Central memory CD8-positive, alpha-beta T cell (primary cell): Measurements from ENCODE around the gene TRAK1.

Experiments used
- ATAC-seq: fragments of 150-1000 bp; cut with Tn5 transposase; replicated peaks from 2 replicates; pipeline ENCODE4 v1.10.0; 2022; ENCODE audit warnings: mild to moderate bottlenecking, moderate FRiP score, moderate number of reproducible peaks; ENCODE audit not compliant: poor library complexity, severe bottlenecking; ENCODE audit errors: extremely low read depth
- DNase-seq, 2 donors: peaks; one replicate each; pipeline ENCODE4 v3.0.0; 2021; ENCODE audit warnings: low spot score in 2 of 2
- H3K27ac Mint-ChIP-seq: one replicate; pipeline ENCODE4 v1.8.0; 2022; ENCODE audit warnings: low read depth, mild to moderate bottlenecking, moderate library complexity, mixed read lengths
- H3K27me3 Mint-ChIP-seq: one replicate; pipeline ENCODE4 v1.8.0; 2022; ENCODE audit warnings: mixed read lengths
- H3K36me3 Mint-ChIP-seq: one replicate; pipeline ENCODE4 v1.8.0; 2022; ENCODE audit warnings: mild to moderate bottlenecking, moderate library complexity, mixed read lengths; ENCODE audit not compliant: insufficient read depth
- H3K4me1 Mint-ChIP-seq: one replicate; pipeline ENCODE4 v1.8.0; 2022; ENCODE audit warnings: mixed read lengths
- H3K4me3 Mint-ChIP-seq: one replicate; pipeline ENCODE4 v1.8.0; 2022; ENCODE audit warnings: mild to moderate bottlenecking, moderate library complexity, mixed read lengths
- H3K9me3 Mint-ChIP-seq: one replicate; pipeline ENCODE4 v1.8.0; 2022; ENCODE audit warnings: mixed read lengths

The TRAK1 gene

GRCh38 chr3:42175386-42176240, 84.5 kb downstream of the TRAK1 start:
- no peak for ATAC-seq
- peaks cover 29% of the 10 kb centered on the region for H3K4me1 Mint-ChIP-seq
- no peaks in the 10 kb centered on the region for H3K27me3 Mint-ChIP-seq
- DNase-seq = no peak
- H3K36me3 Mint-ChIP-seq = peaks cover 6% of the 10 kb centered on the region
- H3K9me3 Mint-ChIP-seq = no peaks in the 10 kb centered on the region
- H3K4me3 Mint-ChIP-seq = no peak overlapping the region
- H3K27ac Mint-ChIP-seq = no peak overlapping the region

GRCh38 chr3:42176242-42177034, 85.3 kb downstream of the TRAK1 start:
- Mint-ChIP-seq H3K27me3 (no peaks in the 10 kb centered on the region), H3K4me3 (no peak overlapping the region), H3K9me3 (no peaks in the 10 kb centered on the region), H3K4me1 (peaks cover 23% of the 10 kb centered on the region), H3K36me3 (peaks cover 6% of the 10 kb centered on the region), H3K27ac (no peak overlapping the region)
- ATAC-seq (no peak), DNase-seq (no peak)

DNA sequence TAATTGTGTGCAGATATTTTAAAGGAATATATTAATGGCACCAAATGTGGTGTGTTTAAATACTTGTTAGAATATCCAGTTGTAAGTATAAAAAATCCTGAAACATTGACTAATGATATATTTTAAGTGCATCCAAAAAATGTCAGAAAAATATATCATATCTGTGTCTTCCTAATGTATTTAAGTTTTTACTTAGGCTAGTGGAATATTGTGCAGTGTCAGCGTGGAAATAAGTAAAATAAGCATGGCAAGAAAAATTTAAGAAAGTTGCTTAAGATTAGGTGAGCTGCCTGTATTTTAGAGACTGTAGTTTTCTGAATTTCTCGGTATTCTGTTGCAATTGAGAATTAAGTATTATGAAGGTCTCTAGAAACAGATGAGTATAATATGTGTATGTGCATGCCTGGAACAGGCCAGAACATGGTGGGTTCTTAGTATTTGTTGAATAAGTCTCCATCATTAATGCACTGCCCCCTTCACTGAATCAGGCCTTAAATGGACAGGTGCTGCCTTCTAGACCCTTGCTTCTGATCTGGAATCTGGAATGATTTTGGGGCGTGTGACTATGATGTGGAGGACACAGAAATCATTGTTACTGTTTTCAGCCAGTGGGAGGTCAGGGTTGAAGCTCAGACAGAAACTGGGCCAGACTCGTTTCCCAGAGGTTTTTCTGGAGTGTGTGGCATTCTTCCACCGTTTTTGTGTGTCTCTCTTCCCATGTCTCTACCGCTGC, 86.1 kb downstream of the TRAK1 start:
- Mint-ChIP-seq H3K9me3 (no peaks in the 10 kb centered on the region), H3K4me3 (no peak overlapping the region), H3K27me3 (no peaks in the 10 kb centered on the region), H3K27ac (no peak overlapping the region), H3K36me3 (peaks cover 6% of the 10 kb centered on the region), H3K4me1 (peaks cover 15% of the 10 kb centered on the region)
- DNase-seq (no peak), ATAC-seq (no peak)

DNA sequence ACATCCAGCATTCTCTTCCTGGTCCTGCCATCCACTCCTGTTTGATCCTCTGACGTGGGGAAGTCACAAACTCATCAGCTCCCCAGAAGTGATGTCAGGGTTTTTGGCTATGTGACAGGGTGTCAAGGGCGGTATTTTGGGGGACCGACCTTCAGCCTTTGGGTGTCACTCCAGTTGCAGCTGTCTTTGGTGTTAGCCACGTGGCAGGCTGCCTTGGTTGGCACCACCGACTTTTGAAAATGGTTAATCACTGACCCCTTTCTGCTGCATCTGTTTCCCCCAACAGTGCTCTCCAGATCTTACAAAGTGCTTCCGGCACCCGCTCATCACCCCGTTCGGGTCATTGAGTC, 86.6 kb downstream of the TRAK1 start:
- H3K4me3 Mint-ChIP-seq = no peak overlapping the region
- H3K27ac Mint-ChIP-seq = no peak overlapping the region
- ATAC-seq = no peak

DNA sequence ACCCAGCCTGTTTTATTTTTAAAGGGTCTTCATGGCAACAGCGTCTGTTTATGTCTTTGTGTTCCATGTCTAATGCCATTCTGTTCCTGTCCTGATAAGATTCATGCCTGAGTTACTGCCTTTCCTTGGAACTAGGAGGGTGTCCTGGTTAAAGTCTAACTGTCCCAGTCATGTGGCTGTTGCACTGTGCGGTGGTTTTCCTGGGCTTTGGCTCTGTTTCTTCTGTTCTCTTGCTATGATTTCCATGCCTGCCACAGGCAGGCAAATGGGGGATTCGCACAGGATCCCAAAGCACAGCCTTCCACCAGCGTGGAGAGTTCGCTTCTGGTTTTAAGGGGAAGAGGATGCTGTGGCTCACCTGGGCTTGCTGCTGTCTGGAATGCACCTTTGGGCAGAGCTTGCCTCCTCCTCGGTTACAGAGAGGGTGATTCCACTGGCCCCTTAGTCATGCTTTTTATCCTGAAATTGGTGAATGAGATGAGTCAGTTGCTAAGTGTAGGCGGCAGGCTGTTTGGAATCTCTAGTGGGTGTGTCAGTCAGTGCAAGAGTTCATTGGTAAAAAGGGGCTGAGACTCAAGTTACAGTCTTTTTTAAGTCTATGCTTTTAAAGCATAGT, 88.1 kb downstream of the TRAK1 start:
- no peak for ATAC-seq
- H3K27me3 Mint-ChIP-seq = no peaks in the 10 kb centered on the region

More for the DNA sequence above, 86.6 kb downstream of the TRAK1 start:
- no peaks in the 10 kb centered on the region for H3K27me3 Mint-ChIP-seq
- no peak for DNase-seq
- no peaks in the 10 kb centered on the region for H3K9me3 Mint-ChIP-seq
- peaks cover 10% of the 10 kb centered on the region for H3K4me1 Mint-ChIP-seq
- H3K36me3 Mint-ChIP-seq = peaks cover 6% of the 10 kb centered on the region

DNA sequence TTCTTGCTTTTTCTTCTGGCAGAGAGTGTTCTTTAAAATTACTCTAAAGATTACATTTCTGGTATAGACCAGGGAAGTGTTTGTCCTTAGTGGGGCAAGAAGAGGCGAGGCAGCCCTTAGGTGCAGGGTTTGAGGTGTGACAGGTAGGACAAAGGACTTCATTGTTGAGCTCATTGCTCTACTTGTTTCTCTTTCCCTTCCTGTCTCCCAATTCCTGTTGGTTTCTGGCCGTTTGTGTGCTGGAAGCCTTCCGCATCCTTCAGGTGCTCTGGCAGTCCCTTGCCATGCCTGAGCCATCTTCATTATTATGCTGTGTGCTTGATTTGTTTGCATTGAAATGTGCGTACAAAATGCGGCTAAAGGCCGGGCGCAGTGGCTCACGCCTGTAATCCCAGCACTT, 89.7 kb downstream of the TRAK1 start:
- H3K36me3 Mint-ChIP-seq = peaks cover 8% of the 10 kb centered on the region

More for the DNA sequence above, 88.1 kb downstream of the TRAK1 start:
- DNase-seq = no peak
- Mint-ChIP-seq H3K27ac (peak overlapping the region; percentile 55), H3K9me3 (no peaks in the 10 kb centered on the region), H3K4me1 (no peaks in the 10 kb centered on the region), H3K36me3 (peaks cover 6% of the 10 kb centered on the region), H3K4me3 (no peak overlapping the region)

GRCh38 chr3:42182555-42182954, 91.4 kb downstream of the TRAK1 start:
- ATAC-seq = no peak
- Mint-ChIP-seq H3K4me1 (peaks cover 1% of the 10 kb centered on the region), H3K9me3 (no peaks in the 10 kb centered on the region), H3K27ac (no peak overlapping the region), H3K36me3 (peaks cover 8% of the 10 kb centered on the region), H3K4me3 (no peak overlapping the region), H3K27me3 (no peaks in the 10 kb centered on the region)
- DNase-seq = no peak

More for the DNA sequence above, 89.7 kb downstream of the TRAK1 start:
- Mint-ChIP-seq H3K27ac (peak overlapping the region; percentile 41), H3K27me3 (no peaks in the 10 kb centered on the region), H3K4me3 (no peak overlapping the region), H3K9me3 (no peaks in the 10 kb centered on the region), H3K4me1 (no peaks in the 10 kb centered on the region)
- no peak for DNase-seq
- ATAC-seq = no peak

GRCh38 chr3:42183991-42184632, 93.0 kb downstream of the TRAK1 start:
- no peak overlapping the region for H3K4me3 Mint-ChIP-seq
- no peaks in the 10 kb centered on the region for H3K27me3 Mint-ChIP-seq
- H3K27ac Mint-ChIP-seq = no peak overlapping the region
- peaks cover 5% of the 10 kb centered on the region for H3K36me3 Mint-ChIP-seq
- no peak for DNase-seq
- no peaks in the 10 kb centered on the region for H3K9me3 Mint-ChIP-seq
- H3K4me1 Mint-ChIP-seq = peaks cover 8% of the 10 kb centered on the region
- no peak for ATAC-seq

DNA sequence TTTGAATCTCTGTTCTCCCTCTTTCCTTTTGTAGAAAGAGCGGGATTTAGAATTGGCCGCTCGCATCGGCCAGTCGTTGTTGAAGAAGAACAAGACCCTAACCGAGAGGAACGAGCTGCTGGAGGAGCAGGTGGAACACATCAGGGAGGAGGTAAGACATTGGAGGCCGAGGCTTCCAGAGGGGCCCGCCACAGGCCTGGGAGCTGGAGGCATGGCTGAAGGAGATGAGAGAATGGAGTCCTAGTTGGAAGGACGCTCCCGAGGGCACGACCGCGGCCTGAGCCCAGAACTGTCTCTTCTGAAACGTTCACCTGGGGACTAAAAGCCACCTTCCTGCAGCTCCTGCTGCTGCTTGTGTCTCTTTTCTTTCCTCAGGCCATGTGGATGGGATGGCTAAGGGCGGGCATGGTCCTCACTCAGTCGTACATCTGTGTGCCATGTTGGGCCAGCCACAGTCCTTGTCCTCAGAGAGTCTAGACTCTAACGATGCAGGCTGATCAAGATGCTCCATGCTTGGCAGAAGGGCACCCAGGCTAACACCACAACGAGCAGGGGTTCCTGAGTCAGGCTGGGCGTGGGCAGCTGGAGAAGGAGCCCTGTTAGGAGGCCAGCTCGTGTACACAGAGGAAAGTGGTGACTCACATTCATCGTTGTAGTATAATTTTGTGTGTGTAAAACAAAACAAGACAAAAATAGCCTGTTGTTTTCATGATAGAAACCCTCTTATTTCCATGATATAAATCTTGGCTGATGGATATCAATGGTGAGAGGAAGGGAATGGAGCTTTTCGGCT, 93.7 kb downstream of the TRAK1 start:
- Mint-ChIP-seq H3K4me1 (peaks cover 8% of the 10 kb centered on the region), H3K9me3 (no peaks in the 10 kb centered on the region), H3K36me3 (peaks cover 5% of the 10 kb centered on the region), H3K27ac (peak overlapping the region; percentile 3), H3K4me3 (no peak overlapping the region), H3K27me3 (no peaks in the 10 kb centered on the region)
- no peak for ATAC-seq
- DNase-seq = no peak

DNA sequence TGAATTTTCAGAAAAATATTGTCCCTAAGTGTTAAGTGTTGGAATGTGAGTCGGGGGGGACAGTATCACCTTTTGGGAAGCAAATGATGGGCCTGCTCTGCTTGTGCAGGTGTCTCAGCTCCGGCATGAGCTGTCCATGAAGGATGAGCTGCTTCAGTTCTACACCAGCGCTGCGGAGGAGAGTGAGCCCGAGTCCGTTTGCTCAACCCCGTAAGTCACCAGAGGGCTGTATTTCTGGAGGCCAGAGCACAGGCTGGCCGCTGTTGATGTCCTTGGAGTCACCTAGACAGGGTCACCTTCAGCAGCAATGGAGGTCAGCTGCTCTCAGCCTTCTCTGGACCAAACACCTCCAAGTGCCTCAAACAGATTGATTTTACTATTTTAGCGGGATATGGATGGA, 96.8 kb downstream of the TRAK1 start:
- H3K36me3 Mint-ChIP-seq = peaks cover 4% of the 10 kb centered on the region
- peak overlapping the region; percentile 69 for H3K27ac Mint-ChIP-seq
- no peak overlapping the region for H3K4me3 Mint-ChIP-seq
- no peak for ATAC-seq
- peaks cover 23% of the 10 kb centered on the region for H3K4me1 Mint-ChIP-seq
- no peaks in the 10 kb centered on the region for H3K9me3 Mint-ChIP-seq
- no peaks in the 10 kb centered on the region for H3K27me3 Mint-ChIP-seq
- DNase-seq = no peak

- H3K4me3 Mint-ChIP-seq = no peak overlapping the region
- peaks cover 25% of the 10 kb centered on the region for H3K4me1 Mint-ChIP-seq
- DNase-seq = no peak
- H3K27ac Mint-ChIP-seq = peak overlapping the region; percentile 69
- H3K9me3 Mint-ChIP-seq = no peaks in the 10 kb centered on the region
- H3K36me3 Mint-ChIP-seq = peaks cover 4% of the 10 kb centered on the region
- no peak for ATAC-seq
- H3K27me3 Mint-ChIP-seq = no peaks in the 10 kb centered on the region
These were observed 97.2 kb downstream of the TRAK1 start for GRCh38 chr3:42188376-42188775.
